Measurements from ENCODE around the gene DERL2. TPM values are rescaled to one million over a fixed set of nuclear protein-coding genes. Genes with fewer than 3 reads are reported as not detected.

The DERL2 gene
- total RNA-seq, 1 donor: 45.3 TPM

DNA sequence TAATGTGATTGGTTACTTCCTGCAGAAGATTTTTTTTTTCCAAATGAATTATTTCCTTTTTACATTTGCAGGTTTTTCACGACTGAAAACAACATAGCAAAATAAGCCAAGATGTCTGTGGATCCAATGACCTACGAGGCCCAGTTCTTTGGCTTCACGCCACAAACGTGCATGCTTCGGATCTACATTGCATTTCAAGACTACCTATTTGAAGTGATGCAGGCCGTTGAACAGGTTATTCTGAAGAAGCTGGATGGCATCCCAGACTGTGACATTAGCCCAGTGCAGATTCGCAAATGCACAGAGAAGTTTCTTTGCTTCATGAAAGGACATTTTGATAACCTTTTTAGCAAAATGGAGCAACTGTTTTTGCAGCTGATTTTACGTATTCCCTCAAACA lies 2.8 kb upstream of the DERL2 start:
- no peak for DNase-seq (ENCODE audit: low read depth)
- TF ChIP-seq, protein P1, sequence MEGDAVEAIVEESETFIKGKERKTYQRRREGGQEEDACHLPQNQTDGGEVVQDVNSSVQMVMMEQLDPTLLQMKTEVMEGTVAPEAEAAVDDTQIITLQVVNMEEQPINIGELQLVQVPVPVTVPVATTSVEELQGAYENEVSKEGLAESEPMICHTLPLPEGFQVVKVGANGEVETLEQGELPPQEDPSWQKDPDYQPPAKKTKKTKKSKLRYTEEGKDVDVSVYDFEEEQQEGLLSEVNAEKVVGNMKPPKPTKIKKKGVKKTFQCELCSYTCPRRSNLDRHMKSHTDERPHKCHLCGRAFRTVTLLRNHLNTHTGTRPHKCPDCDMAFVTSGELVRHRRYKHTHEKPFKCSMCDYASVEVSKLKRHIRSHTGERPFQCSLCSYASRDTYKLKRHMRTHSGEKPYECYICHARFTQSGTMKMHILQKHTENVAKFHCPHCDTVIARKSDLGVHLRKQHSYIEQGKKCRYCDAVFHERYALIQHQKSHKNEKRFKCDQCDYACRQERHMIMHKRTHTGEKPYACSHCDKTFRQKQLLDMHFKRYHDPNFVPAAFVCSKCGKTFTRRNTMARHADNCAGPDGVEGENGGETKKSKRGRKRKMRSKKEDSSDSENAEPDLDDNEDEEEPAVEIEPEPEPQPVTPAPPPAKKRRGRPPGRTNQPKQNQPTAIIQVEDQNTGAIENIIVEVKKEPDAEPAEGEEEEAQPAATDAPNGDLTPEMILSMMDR (IDR thresholded peaks at IDR 0.05; ENCODE audit: insufficient read depth, low read depth, low read length): no peak
- H3K4me3 ChIP-seq (ENCODE audit: low read depth, low read length): no peak overlapping the region

DNA sequence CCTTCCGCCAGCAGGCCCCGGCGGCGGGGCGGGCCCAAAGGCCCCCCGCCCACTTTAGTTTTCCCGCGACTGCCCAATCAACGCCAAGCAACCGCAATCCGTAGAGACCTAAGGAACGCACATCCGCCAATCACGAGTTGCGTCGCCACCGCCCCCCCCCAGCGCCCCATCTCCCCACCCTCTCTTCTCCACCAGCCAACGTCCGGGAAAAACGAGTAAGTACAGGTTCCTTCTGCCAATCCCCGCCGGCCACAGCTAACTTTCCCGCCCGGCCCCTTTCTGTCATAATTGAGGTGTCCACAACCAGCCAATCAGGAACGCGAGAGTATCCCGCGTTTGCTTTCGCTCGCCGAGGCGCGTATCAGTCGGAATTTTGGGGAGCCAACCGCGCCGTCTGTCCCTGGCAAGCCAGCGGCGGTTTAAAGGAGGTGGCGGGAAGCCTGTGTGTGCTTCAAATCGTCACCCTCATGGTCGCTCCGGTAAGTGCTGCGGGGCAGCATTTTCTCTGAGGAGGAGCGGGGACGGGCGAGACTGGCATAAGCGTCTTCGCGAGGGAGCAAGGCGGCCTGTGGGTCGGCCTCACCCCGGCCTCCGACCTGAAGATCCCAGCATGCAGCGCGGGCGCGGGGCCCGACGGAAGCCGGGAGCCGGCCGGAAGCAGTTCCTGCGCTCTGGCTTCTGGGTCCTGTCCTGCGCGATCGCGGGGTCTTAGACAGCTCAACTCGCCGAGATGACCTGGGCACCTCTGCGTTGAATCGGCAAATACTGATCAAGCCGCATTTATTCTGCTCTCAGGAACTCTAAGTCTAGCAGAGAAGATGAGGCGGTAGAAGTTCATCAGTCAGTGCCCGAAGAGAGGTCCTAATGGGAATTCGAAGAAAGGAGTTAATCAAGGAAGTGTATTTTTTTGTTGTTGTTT lies 487 bp upstream of the DERL2 start, which contains the start of gene MIS12:
TSS of gene MIS12 (plus strand) at position 361 of the 919 bp plus-strand sequence. CDS start 2,297 bp downstream, outside the sequence.
- TF ChIP-seq, protein P1 (IDR thresholded peaks at IDR 0.05; ENCODE audit: insufficient read depth, low read depth, low read length): no peak
- peak; percentile 100 for DNase-seq (ENCODE audit: low read depth)
- peak within 1 kb of the TSS; percentile 93 for H3K4me3 ChIP-seq (ENCODE audit: low read depth, low read length)

GRCh38 chr17:5481451-5481850 lies 4.5 kb downstream of the DERL2 start:
- no peak for DNase-seq (ENCODE audit: low read depth)
- H3K4me3 ChIP-seq (ENCODE audit: low read depth, low read length): no peak overlapping the region
- TF ChIP-seq, protein P1 (IDR thresholded peaks at IDR 0.05; ENCODE audit: insufficient read depth, low read depth, low read length): no peak

DNA sequence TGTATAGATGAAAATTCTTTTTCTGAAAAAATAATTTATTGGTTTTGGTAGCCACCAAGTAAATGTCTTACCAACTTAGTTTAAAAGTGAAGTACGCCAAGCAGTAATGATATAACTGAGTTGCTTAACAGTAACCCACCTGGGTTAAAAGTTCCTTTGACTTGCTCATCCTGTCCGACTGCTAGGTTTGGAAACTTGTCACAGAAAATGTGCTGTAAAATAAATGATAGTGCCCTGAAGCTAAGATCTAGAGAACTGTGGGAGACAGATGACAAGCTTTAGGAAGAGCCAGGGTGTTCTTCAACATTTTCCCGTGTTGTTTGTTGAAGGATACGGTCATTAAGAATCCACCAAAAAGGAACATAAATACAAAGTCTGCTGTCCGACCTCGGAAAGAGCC lies 5.0 kb downstream of the DERL2 start:
- H3K4me3 ChIP-seq (ENCODE audit: low read depth, low read length): no peak overlapping the region
- TF ChIP-seq, protein P1 (IDR thresholded peaks at IDR 0.05; ENCODE audit: insufficient read depth, low read depth, low read length): no peak
- DNase-seq (ENCODE audit: low read depth): no peak

DNA sequence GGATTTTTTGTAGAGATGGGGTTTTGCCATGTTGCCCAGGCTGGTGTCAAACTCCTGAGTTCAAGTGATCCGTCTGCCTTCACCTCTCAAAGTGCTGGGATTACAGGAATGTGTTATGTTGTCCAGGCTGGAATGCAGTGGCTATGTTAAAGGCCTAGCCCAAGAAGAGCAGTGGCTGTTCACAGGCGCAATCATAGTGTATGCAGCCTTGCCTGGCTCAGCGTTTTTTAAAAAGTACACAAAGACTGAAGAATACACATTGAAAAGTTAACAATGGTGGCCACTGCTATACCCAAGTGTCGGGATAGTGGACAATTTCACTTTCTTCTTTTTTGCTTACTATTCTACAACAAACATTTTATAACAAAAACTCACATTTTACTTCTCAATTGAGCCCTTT lies 7.0 kb downstream of the DERL2 start:
- TF ChIP-seq, protein P1 (IDR thresholded peaks at IDR 0.05; ENCODE audit: insufficient read depth, low read depth, low read length): no peak
- DNase-seq (ENCODE audit: low read depth): no peak

GRCh38 chr17:5473906-5474305 lies 12.1 kb downstream of the DERL2 start:
- DNase-seq (ENCODE audit: low read depth): peak; percentile 14
- TF ChIP-seq, protein P1 (IDR thresholded peaks at IDR 0.05; ENCODE audit: insufficient read depth, low read depth, low read length): no peak
- H3K4me3 ChIP-seq (ENCODE audit: low read depth, low read length): no peak overlapping the region

More for the DNA sequence above, 7.0 kb downstream of the DERL2 start:
- H3K4me3 ChIP-seq (ENCODE audit: low read depth, low read length): no peak overlapping the region

Measured in fibroblast of villous mesenchyme (primary cell).